NB4 (cell line): ENCODE results near the gene RREB1.

Experiments used
- CTCF ChIP-seq: IDR thresholded peaks from one replicate; pipeline ENCODE4 v1.5.1; 2012; ENCODE audit warnings: low read depth, low read length
- POLR2A ChIP-seq: IDR thresholded peaks from 2 replicates; pipeline ENCODE4 v1.6.1; 2011; ENCODE audit warnings: mild to moderate bottlenecking; ENCODE audit not compliant: insufficient read length; ENCODE audit errors: extremely low read depth

GRCh38 chr6:7155871-7156579 lies 48.3 kb downstream of the RREB1 start:
- no peak for TF ChIP-seq CTCF
- no peak for TF ChIP-seq POLR2A
